ENCODE measurements around the gene TIPIN. TPM values are rescaled to one million over a fixed set of nuclear protein-coding genes. Genes with fewer than 3 reads are reported as not detected.

TIPIN gene
- total and polyA plus RNA-seq, 2 of the 8 experiments (the other 6 are each of a cell fraction or from before 2014, with no cell fraction given) = 8.5 to 24.7 TPM

DNA sequence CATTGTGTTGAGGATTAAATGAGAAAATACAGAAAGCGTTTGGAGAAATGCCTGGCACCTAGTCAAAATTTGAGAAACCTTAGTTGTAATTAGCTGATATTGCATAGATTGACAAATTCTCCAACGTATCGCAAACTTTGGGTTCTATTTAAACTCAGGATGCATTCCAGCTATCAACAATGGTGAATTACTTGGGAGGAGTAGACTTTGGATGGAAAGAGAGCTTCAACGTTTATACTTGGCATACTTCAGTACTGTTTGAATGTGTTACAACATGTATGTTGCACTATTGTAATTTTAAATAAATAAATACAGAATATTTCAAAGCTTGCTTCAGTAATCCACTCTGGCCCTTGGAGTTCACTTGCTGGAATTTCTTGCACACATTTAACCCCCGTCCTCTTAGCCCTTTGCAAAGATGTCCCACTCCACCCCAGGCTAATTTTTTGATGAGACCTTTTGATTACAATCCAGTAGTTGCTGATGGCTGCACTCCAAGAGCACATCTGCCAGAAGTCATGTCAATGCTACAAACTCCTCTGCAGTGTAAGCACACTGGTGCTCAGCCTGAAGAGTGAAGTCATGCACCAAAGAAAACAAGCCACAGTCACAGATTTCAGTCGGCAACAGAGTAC, 67.8 kb downstream of the TIPIN start (continued):
- TF ChIP-seq, protein P1, sequence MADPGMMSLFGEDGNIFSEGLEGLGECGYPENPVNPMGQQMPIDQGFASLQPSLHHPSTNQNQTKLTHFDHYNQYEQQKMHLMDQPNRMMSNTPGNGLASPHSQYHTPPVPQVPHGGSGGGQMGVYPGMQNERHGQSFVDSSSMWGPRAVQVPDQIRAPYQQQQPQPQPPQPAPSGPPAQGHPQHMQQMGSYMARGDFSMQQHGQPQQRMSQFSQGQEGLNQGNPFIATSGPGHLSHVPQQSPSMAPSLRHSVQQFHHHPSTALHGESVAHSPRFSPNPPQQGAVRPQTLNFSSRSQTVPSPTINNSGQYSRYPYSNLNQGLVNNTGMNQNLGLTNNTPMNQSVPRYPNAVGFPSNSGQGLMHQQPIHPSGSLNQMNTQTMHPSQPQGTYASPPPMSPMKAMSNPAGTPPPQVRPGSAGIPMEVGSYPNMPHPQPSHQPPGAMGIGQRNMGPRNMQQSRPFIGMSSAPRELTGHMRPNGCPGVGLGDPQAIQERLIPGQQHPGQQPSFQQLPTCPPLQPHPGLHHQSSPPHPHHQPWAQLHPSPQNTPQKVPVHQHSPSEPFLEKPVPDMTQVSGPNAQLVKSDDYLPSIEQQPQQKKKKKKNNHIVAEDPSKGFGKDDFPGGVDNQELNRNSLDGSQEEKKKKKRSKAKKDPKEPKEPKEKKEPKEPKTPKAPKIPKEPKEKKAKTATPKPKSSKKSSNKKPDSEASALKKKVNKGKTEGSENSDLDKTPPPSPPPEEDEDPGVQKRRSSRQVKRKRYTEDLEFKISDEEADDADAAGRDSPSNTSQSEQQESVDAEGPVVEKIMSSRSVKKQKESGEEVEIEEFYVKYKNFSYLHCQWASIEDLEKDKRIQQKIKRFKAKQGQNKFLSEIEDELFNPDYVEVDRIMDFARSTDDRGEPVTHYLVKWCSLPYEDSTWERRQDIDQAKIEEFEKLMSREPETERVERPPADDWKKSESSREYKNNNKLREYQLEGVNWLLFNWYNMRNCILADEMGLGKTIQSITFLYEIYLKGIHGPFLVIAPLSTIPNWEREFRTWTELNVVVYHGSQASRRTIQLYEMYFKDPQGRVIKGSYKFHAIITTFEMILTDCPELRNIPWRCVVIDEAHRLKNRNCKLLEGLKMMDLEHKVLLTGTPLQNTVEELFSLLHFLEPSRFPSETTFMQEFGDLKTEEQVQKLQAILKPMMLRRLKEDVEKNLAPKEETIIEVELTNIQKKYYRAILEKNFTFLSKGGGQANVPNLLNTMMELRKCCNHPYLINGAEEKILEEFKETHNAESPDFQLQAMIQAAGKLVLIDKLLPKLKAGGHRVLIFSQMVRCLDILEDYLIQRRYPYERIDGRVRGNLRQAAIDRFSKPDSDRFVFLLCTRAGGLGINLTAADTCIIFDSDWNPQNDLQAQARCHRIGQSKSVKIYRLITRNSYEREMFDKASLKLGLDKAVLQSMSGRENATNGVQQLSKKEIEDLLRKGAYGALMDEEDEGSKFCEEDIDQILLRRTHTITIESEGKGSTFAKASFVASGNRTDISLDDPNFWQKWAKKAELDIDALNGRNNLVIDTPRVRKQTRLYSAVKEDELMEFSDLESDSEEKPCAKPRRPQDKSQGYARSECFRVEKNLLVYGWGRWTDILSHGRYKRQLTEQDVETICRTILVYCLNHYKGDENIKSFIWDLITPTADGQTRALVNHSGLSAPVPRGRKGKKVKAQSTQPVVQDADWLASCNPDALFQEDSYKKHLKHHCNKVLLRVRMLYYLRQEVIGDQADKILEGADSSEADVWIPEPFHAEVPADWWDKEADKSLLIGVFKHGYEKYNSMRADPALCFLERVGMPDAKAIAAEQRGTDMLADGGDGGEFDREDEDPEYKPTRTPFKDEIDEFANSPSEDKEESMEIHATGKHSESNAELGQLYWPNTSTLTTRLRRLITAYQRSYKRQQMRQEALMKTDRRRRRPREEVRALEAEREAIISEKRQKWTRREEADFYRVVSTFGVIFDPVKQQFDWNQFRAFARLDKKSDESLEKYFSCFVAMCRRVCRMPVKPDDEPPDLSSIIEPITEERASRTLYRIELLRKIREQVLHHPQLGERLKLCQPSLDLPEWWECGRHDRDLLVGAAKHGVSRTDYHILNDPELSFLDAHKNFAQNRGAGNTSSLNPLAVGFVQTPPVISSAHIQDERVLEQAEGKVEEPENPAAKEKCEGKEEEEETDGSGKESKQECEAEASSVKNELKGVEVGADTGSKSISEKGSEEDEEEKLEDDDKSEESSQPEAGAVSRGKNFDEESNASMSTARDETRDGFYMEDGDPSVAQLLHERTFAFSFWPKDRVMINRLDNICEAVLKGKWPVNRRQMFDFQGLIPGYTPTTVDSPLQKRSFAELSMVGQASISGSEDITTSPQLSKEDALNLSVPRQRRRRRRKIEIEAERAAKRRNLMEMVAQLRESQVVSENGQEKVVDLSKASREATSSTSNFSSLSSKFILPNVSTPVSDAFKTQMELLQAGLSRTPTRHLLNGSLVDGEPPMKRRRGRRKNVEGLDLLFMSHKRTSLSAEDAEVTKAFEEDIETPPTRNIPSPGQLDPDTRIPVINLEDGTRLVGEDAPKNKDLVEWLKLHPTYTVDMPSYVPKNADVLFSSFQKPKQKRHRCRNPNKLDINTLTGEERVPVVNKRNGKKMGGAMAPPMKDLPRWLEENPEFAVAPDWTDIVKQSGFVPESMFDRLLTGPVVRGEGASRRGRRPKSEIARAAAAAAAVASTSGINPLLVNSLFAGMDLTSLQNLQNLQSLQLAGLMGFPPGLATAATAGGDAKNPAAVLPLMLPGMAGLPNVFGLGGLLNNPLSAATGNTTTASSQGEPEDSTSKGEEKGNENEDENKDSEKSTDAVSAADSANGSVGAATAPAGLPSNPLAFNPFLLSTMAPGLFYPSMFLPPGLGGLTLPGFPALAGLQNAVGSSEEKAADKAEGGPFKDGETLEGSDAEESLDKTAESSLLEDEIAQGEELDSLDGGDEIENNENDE (IDR thresholded peaks at IDR 0.05; ENCODE audit: insufficient replicate concordance, low read length) = no peak
- TF ChIP-seq CREB1 (IDR thresholded peaks at IDR 0.05) (no peak), GABPA (IDR thresholded peaks at IDR 0.05; ENCODE audit: borderline replicate concordance, insufficient read depth, low read length) (no peak), YY1 (IDR thresholded peaks at IDR 0.05; ENCODE audit: low read depth, low read length) (no peak), SP1 (IDR thresholded peaks at IDR 0.05; ENCODE audit: low read depth, low read length) (no peak), SIN3A (conservative IDR thresholded peaks at IDR 0.05 in 1 of 2, IDR thresholded peaks at IDR 0.05 in 1 of 2; ENCODE audit: low read depth in 1 of 2, low read length in 2 of 2) (no peak), TAF7 (optimal IDR thresholded peaks at IDR 0.05; ENCODE audit: borderline replicate concordance, low read depth, low read length) (no peak), RFX5 (IDR thresholded peaks at IDR 0.05; ENCODE audit: borderline replicate concordance, low read depth, low read length) (no peak), SAP30 (IDR thresholded peaks at IDR 0.05; ENCODE audit: insufficient read depth, insufficient replicate concordance, low read length) (no peak)
